ENCODE data around the gene LBHD1. TPM values are rescaled to one million over a fixed set of nuclear protein-coding genes. Genes with fewer than 3 reads are reported as not detected.
A peak's percentile ranks its signal among the peaks of the same experiment; 100 is the strongest.

Gene LBHD1
- polyA plus RNA-seq (2013), result 4.3 and 4.5 TPM in 2 replicates

- H3K79me1 ChIP-seq (ENCODE audit: low read length), result peaks cover 12% of the 10 kb centered on the region
- no peaks in the 10 kb centered on the region for H3K9me3 ChIP-seq (ENCODE audit: insufficient read depth, low read depth, low read length)
- DNase-seq, result peak; percentile 79 to 85
- H2BK120ac ChIP-seq (ENCODE audit: insufficient read depth, low read length, poor library complexity), result peak within 1 kb of the TSS; percentile 72
- H3K27me3 ChIP-seq (ENCODE audit: insufficient read depth, low read length), result no peaks in the 10 kb centered on the region
- H3K79me2 ChIP-seq (ENCODE audit: control insufficient read depth, insufficient read depth, low read length, poor library complexity), result peaks cover 6% of the 10 kb centered on the region
- no CpG with 5 or more reads among the region's 59 CpGs for WGBS (ENCODE audit: extremely low coverage, insufficient coverage, insufficient read length)
- peak within 1 kb of the TSS; percentile 91 for H3K27ac ChIP-seq (ENCODE audit: low read depth, low read length)
- peak within 1 kb of the TSS; percentile 89 for H3K14ac ChIP-seq (ENCODE audit: low read length)
- peaks cover 3 to 8% of the 10 kb centered on the region in 2 experiments for H3K4me1 ChIP-seq (ENCODE audit: control insufficient read depth in 1 of 2, insufficient read depth in 2 of 2, low read length in 2 of 2)
- H4K12ac ChIP-seq (ENCODE audit: low read depth, low read length), result peak within 1 kb of the TSS; percentile 75
- H4K91ac ChIP-seq (ENCODE audit: low read depth, low read length), result peak within 1 kb of the TSS; percentile 78
- peak within 1 kb of the TSS; percentile 90 for H3K18ac ChIP-seq (ENCODE audit: low read length)
- H2AK5ac ChIP-seq (ENCODE audit: low read length), result peak within 1 kb of the TSS; percentile 62
- H3K36me3 ChIP-seq (ENCODE audit: control insufficient read depth in 1 of 2, insufficient read depth in 2 of 2, low read length in 2 of 2), result peaks cover 13 to 22% of the 10 kb centered on the region in 2 experiments
- peak within 1 kb of the TSS; percentile 94 for H2AFZ ChIP-seq (ENCODE audit: insufficient read depth, low read length, poor library complexity)
- H4K8ac ChIP-seq (ENCODE audit: low read depth, low read length), result peak within 1 kb of the TSS; percentile 91
- H3K23ac ChIP-seq (ENCODE audit: low read length), result no peak within 1 kb of the TSS
- peak within 1 kb of the TSS; percentile 80 for H2BK5ac ChIP-seq (ENCODE audit: low read depth, low read length, poor library complexity)
- H3K4me3 ChIP-seq (ENCODE audit: low read depth, low read length), result peak within 1 kb of the TSS; percentile 83
- no peak within 1 kb of the TSS for H2BK12ac ChIP-seq (ENCODE audit: low read length)
- peak within 1 kb of the TSS; percentile 86 for H3K9ac ChIP-seq (ENCODE audit: low read length)
- H3K4ac ChIP-seq (ENCODE audit: low read depth, low read length), result peak within 1 kb of the TSS; percentile 53
- H3K4me2 ChIP-seq (ENCODE audit: low read length), result peak within 1 kb of the TSS; percentile 83
Observed at GRCh38 chr11:62671608-62672389, at the start of gene LBHD1, which contains the start of gene UQCC3. LBHD1 (minus strand) TSS chr11:62672267; CDS start chr11:62670031, 2,236 bp downstream. UQCC3 (plus strand) TSS chr11:62671673; CDS start chr11:62671746, 73 bp downstream.

GRCh38 chr11:62719302-62719978 is 47.4 kb upstream of the LBHD1 start:
- no peak overlapping the region for H3K18ac ChIP-seq (ENCODE audit: low read length)
- no peaks in the 10 kb centered on the region for H3K4me1 ChIP-seq (ENCODE audit: control insufficient read depth in 1 of 2, insufficient read depth in 2 of 2, low read length in 2 of 2)
- H3K79me1 ChIP-seq (ENCODE audit: low read length), result no peaks in the 10 kb centered on the region
- H2AFZ ChIP-seq (ENCODE audit: insufficient read depth, low read length, poor library complexity), result no peak overlapping the region
- DNase-seq, result no peak
- H3K27ac ChIP-seq (ENCODE audit: low read depth, low read length), result no peak overlapping the region
- no peak overlapping the region for H3K4ac ChIP-seq (ENCODE audit: low read depth, low read length)
- H3K27me3 ChIP-seq (ENCODE audit: insufficient read depth, low read length), result no peaks in the 10 kb centered on the region
- no peak overlapping the region for H2BK12ac ChIP-seq (ENCODE audit: low read length)
- H4K91ac ChIP-seq (ENCODE audit: low read depth, low read length), result no peak overlapping the region
- no peak overlapping the region for H3K23ac ChIP-seq (ENCODE audit: low read length)
- no peak overlapping the region for H4K8ac ChIP-seq (ENCODE audit: low read depth, low read length)
- no CpG with 5 or more reads among the region's 2 CpGs for WGBS (ENCODE audit: extremely low coverage, insufficient coverage, insufficient read length)
- peaks cover 1% of the 10 kb centered on the region for H3K9me3 ChIP-seq (ENCODE audit: insufficient read depth, low read depth, low read length)
- peaks cover 2% of the 10 kb centered on the region for H3K79me2 ChIP-seq (ENCODE audit: control insufficient read depth, insufficient read depth, low read length, poor library complexity)
- no peak overlapping the region for H4K12ac ChIP-seq (ENCODE audit: low read depth, low read length)
- no peak overlapping the region for H3K14ac ChIP-seq (ENCODE audit: low read length)
- H3K36me3 ChIP-seq (ENCODE audit: control insufficient read depth in 1 of 2, insufficient read depth in 2 of 2, low read length in 2 of 2), result peaks cover 54 to 80% of the 10 kb centered on the region in 2 experiments
- H3K4me2 ChIP-seq (ENCODE audit: low read length), result no peak overlapping the region
- no peak overlapping the region for H3K9ac ChIP-seq (ENCODE audit: low read length)
- H3K4me3 ChIP-seq (ENCODE audit: low read depth, low read length), result no peak overlapping the region
- no peak overlapping the region for H2BK120ac ChIP-seq (ENCODE audit: insufficient read depth, low read length, poor library complexity)
- no peak overlapping the region for H2AK5ac ChIP-seq (ENCODE audit: low read length)
- no peak overlapping the region for H2BK5ac ChIP-seq (ENCODE audit: low read depth, low read length, poor library complexity)

GRCh38 chr11:62716816-62717215 is 44.7 kb upstream of the LBHD1 start:
- Histone ChIP-seq H2BK5ac (ENCODE audit: low read depth, low read length, poor library complexity) (no peak overlapping the region), H3K27me3 (ENCODE audit: insufficient read depth, low read length) (no peaks in the 10 kb centered on the region), H3K4me2 (ENCODE audit: low read length) (no peak overlapping the region), H3K4me3 (ENCODE audit: low read depth, low read length) (no peak overlapping the region), H3K14ac (ENCODE audit: low read length) (no peak overlapping the region), H3K79me1 (ENCODE audit: low read length) (no peaks in the 10 kb centered on the region), H3K36me3 (ENCODE audit: control insufficient read depth in 1 of 2, insufficient read depth in 2 of 2, low read length in 2 of 2) (peaks cover 46 to 75% of the 10 kb centered on the region in 2 experiments), H2BK120ac (ENCODE audit: insufficient read depth, low read length, poor library complexity) (no peak overlapping the region), H2AFZ (ENCODE audit: insufficient read depth, low read length, poor library complexity) (no peak overlapping the region), H2BK12ac (ENCODE audit: low read length) (no peak overlapping the region), H3K23ac (ENCODE audit: low read length) (no peak overlapping the region), H3K79me2 (ENCODE audit: control insufficient read depth, insufficient read depth, low read length, poor library complexity) (no peaks in the 10 kb centered on the region), H2AK5ac (ENCODE audit: low read length) (no peak overlapping the region), H4K12ac (ENCODE audit: low read depth, low read length) (no peak overlapping the region), H3K27ac (ENCODE audit: low read depth, low read length) (no peak overlapping the region), H3K4ac (ENCODE audit: low read depth, low read length) (no peak overlapping the region), H3K4me1 (ENCODE audit: control insufficient read depth in 1 of 2, insufficient read depth in 2 of 2, low read length in 2 of 2) (no peaks in the 10 kb centered on the region), H4K8ac (ENCODE audit: low read depth, low read length) (no peak overlapping the region), H3K18ac (ENCODE audit: low read length) (no peak overlapping the region), H3K9me3 (ENCODE audit: insufficient read depth, low read depth, low read length) (peaks cover 1% of the 10 kb centered on the region), H4K91ac (ENCODE audit: low read depth, low read length) (no peak overlapping the region), H3K9ac (ENCODE audit: low read length) (no peak overlapping the region)
- WGBS (ENCODE audit: extremely low coverage, insufficient coverage, insufficient read length), result no CpG with 5 or more reads among the region's 11 CpGs
- no peak for DNase-seq

GRCh38 chr11:62716206-62716605 is 44.1 kb upstream of the LBHD1 start:
- no peak for DNase-seq
- Histone ChIP-seq H2BK5ac (ENCODE audit: low read depth, low read length, poor library complexity) (no peak overlapping the region), H3K4ac (ENCODE audit: low read depth, low read length) (no peak overlapping the region), H3K79me2 (ENCODE audit: control insufficient read depth, insufficient read depth, low read length, poor library complexity) (no peaks in the 10 kb centered on the region), H2BK120ac (ENCODE audit: insufficient read depth, low read length, poor library complexity) (no peak overlapping the region), H2AK5ac (ENCODE audit: low read length) (no peak overlapping the region), H2AFZ (ENCODE audit: insufficient read depth, low read length, poor library complexity) (no peak overlapping the region), H3K23ac (ENCODE audit: low read length) (no peak overlapping the region), H3K4me2 (ENCODE audit: low read length) (no peak overlapping the region), H3K36me3 (ENCODE audit: control insufficient read depth in 1 of 2, insufficient read depth in 2 of 2, low read length in 2 of 2) (peaks cover 46 to 72% of the 10 kb centered on the region in 2 experiments), H3K27me3 (ENCODE audit: insufficient read depth, low read length) (no peaks in the 10 kb centered on the region), H4K12ac (ENCODE audit: low read depth, low read length) (no peak overlapping the region), H3K9ac (ENCODE audit: low read length) (no peak overlapping the region), H3K4me3 (ENCODE audit: low read depth, low read length) (no peak overlapping the region), H3K27ac (ENCODE audit: low read depth, low read length) (no peak overlapping the region), H3K4me1 (ENCODE audit: control insufficient read depth in 1 of 2, insufficient read depth in 2 of 2, low read length in 2 of 2) (no peaks in the 10 kb centered on the region), H2BK12ac (ENCODE audit: low read length) (no peak overlapping the region), H3K9me3 (ENCODE audit: insufficient read depth, low read depth, low read length) (peaks cover 1% of the 10 kb centered on the region), H3K18ac (ENCODE audit: low read length) (no peak overlapping the region), H3K14ac (ENCODE audit: low read length) (no peak overlapping the region), H3K79me1 (ENCODE audit: low read length) (no peaks in the 10 kb centered on the region), H4K8ac (ENCODE audit: low read depth, low read length) (no peak overlapping the region), H4K91ac (ENCODE audit: low read depth, low read length) (no peak overlapping the region)
- WGBS (ENCODE audit: extremely low coverage, insufficient coverage, insufficient read length), result no CpG with 5 or more reads among the region's 5 CpGs

All from trophoblast cell (in vitro differentiated cells and primary cell).